Activated naive CD8-positive, alpha-beta T cell treated with anti-CD3 and anti-CD28 coated beads, Interleukin-2, amount 10 ng/mL, durations not matched to agents 7 days and 5 days (primary cell): Measurements from ENCODE around the gene GALM. TPM values are rescaled to one million over a fixed set of nuclear protein-coding genes. Genes with fewer than 3 reads are reported as not detected.

ENCODE experiments used
- total RNA-seq, 2 experiments: library from RNA; stranded (reverse); gene quantifications; one replicate each; pipeline ENCODE4 v1.2.3, GENCODE V29; 2021

The GALM gene
- total RNA-seq, 2 experiments from 2014 or later, result 28.3 to 30.2 TPM

Other genes starting within 250 kb of the GALM start
- gene HNRNPLL, start 63.2 kb upstream of the GALM start, total RNA-seq, result 10 to 100 TPM; 50.5 to 63.0 TPM
- 100 to 1,000 TPM; 315 to 318 TPM for gene SRSF7, start 85.2 kb downstream of the GALM start, total RNA-seq
- 10 to 100 TPM; 15.2 to 16.1 TPM for gene GEMIN6, start 112.1 kb downstream of the GALM start, total RNA-seq
- gene DHX57, start 209.8 kb downstream of the GALM start, total RNA-seq, result 10 to 100 TPM; 14.8 to 16.3 TPM
- 1 to 10 TPM; 1.0 to 2.2 TPM for gene MORN2, start 209.9 kb downstream of the GALM start, total RNA-seq
- under 1 TPM; 0.17 to 0.62 TPM for gene ARHGEF33, start 223.8 kb downstream of the GALM start, total RNA-seq